ENCODE results near the gene RALGPS1. TPM values are rescaled to one million over a fixed set of nuclear protein-coding genes. Genes with fewer than 3 reads are reported as not detected.

RALGPS1 gene
- total and polyA plus RNA-seq, 2 donors (not counting 1 experiment from before 2014, with no cell fraction given) = 19.7 to 39.9 TPM

- peaks cover 0 to 3% of the 10 kb centered on the region in 2 experiments for H3K36me3 ChIP-seq (replicated peaks in 1 of 2; ENCODE audit: control extremely low read depth in 1 of 2, control insufficient read depth in 1 of 2, extremely low read depth in 1 of 2, insufficient read depth in 2 of 2, low read length in 1 of 2)
These were observed 169.8 kb downstream of the RALGPS1 start for GRCh38 chr9:127084076-127085039.

More at GRCh38 chr9:127084076-127085039, 169.8 kb downstream of the RALGPS1 start:
- no peak overlapping the region for H3K4me2 ChIP-seq (replicated peaks; ENCODE audit: low read depth, low read length, poor library complexity, severe bottlenecking)
- Mint-ChIP-seq H3K4me1 (no peaks in the 10 kb centered on the region), H3K27me3 (no peaks in the 10 kb centered on the region), H3K9me3 (ENCODE audit: insufficient read depth) (no peaks in the 10 kb centered on the region), H3K4me3 (no peak overlapping the region), H3K27ac (no peak overlapping the region)
- no peaks in the 10 kb centered on the region for H3K9me3 ChIP-seq (ENCODE audit: control extremely low read depth in 1 of 3, control insufficient read depth in 2 of 3, insufficient read depth in 1 of 3, low read length in 2 of 3)
- H3K27ac ChIP-seq (ENCODE audit: low read length in 2 of 2) = no peak overlapping the region
- no peaks in the 10 kb centered on the region for H3K27me3 ChIP-seq (replicated peaks in 1 of 4; ENCODE audit: control extremely low read depth in 1 of 4, control insufficient read depth in 3 of 4, insufficient read depth in 4 of 4, low read length in 3 of 4)
- H3K79me2 ChIP-seq (ENCODE audit: control insufficient read depth, insufficient read depth, low read length) = no peaks in the 10 kb centered on the region
- H3K4me3 ChIP-seq (ENCODE audit: control extremely low read depth in 1 of 5, extremely low read depth in 1 of 5, insufficient read depth in 1 of 5, low read depth in 2 of 5, low read length in 4 of 5) = no peak overlapping the region
- no peak overlapping the region for H3K9ac ChIP-seq (ENCODE audit: low read length)
- no peaks in the 10 kb centered on the region for H4K20me1 ChIP-seq (ENCODE audit: control insufficient read depth, insufficient read depth, low read length, poor library complexity, severe bottlenecking)
- 87% methylated on average over 7 of the region's 12 CpGs for WGBS (ENCODE audit: insufficient coverage)
- ATAC-seq (ENCODE audit: low read depth) (no peak), DNase-seq (no peak)
- POLR2A ChIA-PET = no interaction called here
- CTCF ChIA-PET = no interaction called here
- TF ChIP-seq EZH2 (IDR thresholded peaks at IDR 0.05; ENCODE audit: borderline replicate concordance, insufficient read depth, low read depth, low read length, poor library complexity, severe bottlenecking) (no peak), CTCF (IDR thresholded peaks at IDR 0.05) (no peak)
- no peak overlapping the region for H2AFZ ChIP-seq (ENCODE audit: insufficient read depth, low read depth, low read length, poor library complexity, severe bottlenecking)
- H3K4me1 ChIP-seq (ENCODE audit: control insufficient read depth in 2 of 2, insufficient read depth in 2 of 2, low read length in 2 of 2) = no peaks in the 10 kb centered on the region
- intact Hi-C loops (cut with micrococcal nuclease) = no loop called here

Measured in B cell (primary cell).